PC-3 (cell line): Measurements from ENCODE around the gene MPST.

ENCODE experiments used
- CTCF ChIP-seq: fragments of 300-600 bp; sonication (generic); conservative IDR thresholded peaks from 2 replicates; pipeline ENCODE4 v1.5.1; 2017; ENCODE audit warnings: antibody characterized with exemption, low read depth, mild to moderate bottlenecking, low read length
- EZH2 ChIP-seq: fragments of 300-600 bp; sonication (generic); IDR thresholded peaks from one replicate; pipeline ENCODE4 v1.6.1; 2017; ENCODE audit warnings: antibody characterized with exemption, mild to moderate bottlenecking, low read length; ENCODE audit not compliant: unreplicated experiment

DNA sequence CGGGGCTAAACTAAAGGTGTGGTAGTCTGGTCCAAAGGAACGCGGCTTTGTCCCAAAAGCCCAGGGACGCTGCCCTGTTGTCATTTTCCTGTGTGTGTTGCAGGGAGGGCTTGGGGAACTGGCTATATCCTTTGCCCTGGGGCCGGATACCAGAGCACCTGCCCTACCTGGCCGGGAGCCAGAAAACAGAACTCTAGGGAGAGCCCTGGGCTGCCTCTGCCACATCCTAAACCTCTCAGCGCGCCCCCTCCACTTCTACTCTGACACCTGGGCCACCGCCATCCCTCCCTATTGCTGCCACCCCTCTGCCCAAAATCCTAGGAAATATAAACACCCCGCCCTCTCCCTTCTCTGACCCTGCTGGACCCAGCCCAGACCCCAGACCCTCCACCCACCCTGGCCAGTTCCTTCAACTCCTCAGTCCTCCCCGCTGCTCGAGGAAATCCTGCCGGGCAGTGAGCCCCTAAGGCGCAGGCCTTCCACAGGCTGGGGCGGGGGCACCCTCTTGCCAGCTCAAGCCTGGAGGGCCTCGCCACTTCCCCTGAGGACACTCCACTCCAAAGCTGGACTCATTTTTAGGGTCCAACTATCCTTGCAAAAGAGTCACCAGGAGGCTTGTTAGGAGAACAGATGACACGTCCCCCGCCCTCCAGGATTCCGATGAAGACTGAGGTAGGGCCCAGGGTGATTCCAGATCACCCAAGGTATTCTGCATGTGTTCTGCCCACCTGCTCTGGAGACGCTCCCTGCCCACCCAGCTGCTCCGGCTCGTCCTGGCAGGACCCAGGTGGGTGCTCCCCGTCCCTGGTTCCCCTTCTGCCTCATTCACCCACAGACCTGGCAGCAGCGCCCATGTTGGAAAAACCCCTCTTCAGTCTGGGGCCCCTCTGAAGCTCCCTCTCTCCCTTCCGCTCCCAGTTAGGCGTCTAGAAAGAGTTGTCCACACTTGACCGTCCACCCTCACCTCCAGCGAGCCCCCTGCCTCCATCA is 44.2 kb downstream of the MPST start:
- TF ChIP-seq CTCF = no peak
- no peak for TF ChIP-seq EZH2
